ENCODE results near the gene SPDYE4. TPM values are rescaled to one million over a fixed set of nuclear protein-coding genes. Genes with fewer than 3 reads are reported as not detected.
A peak's percentile ranks its signal among the peaks of the same experiment; 100 is the strongest.

The SPDYE4 gene
- total RNA-seq, 1 donor from 2014 or later, result not detected

GRCh38 chr17:8725881-8726876 lies 32.2 kb downstream of the SPDYE4 start:
- DNase-seq (ENCODE audit: low spot score) (no peak), ATAC-seq (peak; percentile 26)
- intact Hi-C loops (cut with DNase I), result no loop called here

- DNase-seq (ENCODE audit: low spot score), result no peak
- intact Hi-C loops (cut with DNase I), result no loop called here
- no peak for ATAC-seq
Observed at GRCh38 chr17:8724451-8724850, 33.9 kb downstream of the SPDYE4 start.

- peak; percentile 41 for DNase-seq (ENCODE audit: low spot score)
Observed at GRCh38 chr17:8720596-8720995, 37.8 kb downstream of the SPDYE4 start.

GRCh38 chr17:8719291-8720246 lies 38.8 kb downstream of the SPDYE4 start:
- ATAC-seq (no peak), DNase-seq (ENCODE audit: low spot score) (no peak)
- intact Hi-C loops (cut with DNase I), result no loop called here

More at GRCh38 chr17:8720596-8720995, 37.8 kb downstream of the SPDYE4 start:
- ATAC-seq, result no peak
- intact Hi-C loops (cut with DNase I), result no loop called here

- intact Hi-C loops (cut with DNase I), result no loop called here
- ATAC-seq (no peak), DNase-seq (ENCODE audit: low spot score) (peak; percentile 30)
Observed at GRCh38 chr17:8718001-8718563, 40.3 kb downstream of the SPDYE4 start.

GRCh38 chr17:8713878-8714277 lies 44.5 kb downstream of the SPDYE4 start:
- DNase-seq (ENCODE audit: low spot score) (no peak), ATAC-seq (no peak)
- intact Hi-C loops (cut with DNase I), result no loop called here

- DNase-seq (ENCODE audit: low spot score) (no peak), ATAC-seq (no peak)
- intact Hi-C loops (cut with DNase I), result no loop called here
Observed at GRCh38 chr17:8713315-8713714, 45.0 kb downstream of the SPDYE4 start.

GRCh38 chr17:8712698-8713097 lies 45.6 kb downstream of the SPDYE4 start:
- intact Hi-C loops (cut with DNase I), result no loop called here
- ATAC-seq, result no peak
- no peak for DNase-seq (ENCODE audit: low spot score)

- intact Hi-C loops (cut with DNase I), result no loop called here
- ATAC-seq (no peak), DNase-seq (ENCODE audit: low spot score) (peak; percentile 4)
Observed at GRCh38 chr17:8711291-8711690, 47.1 kb downstream of the SPDYE4 start.

GRCh38 chr17:8710813-8711212 lies 47.5 kb downstream of the SPDYE4 start:
- intact Hi-C loops (cut with DNase I), result no loop called here
- peak; percentile 19 for DNase-seq (ENCODE audit: low spot score)
- ATAC-seq, result no peak

GRCh38 chr17:8709006-8709405 lies 49.3 kb downstream of the SPDYE4 start:
- intact Hi-C loops (cut with DNase I), result no loop called here
- ATAC-seq (no peak), DNase-seq (ENCODE audit: low spot score) (peak; percentile 1)

- intact Hi-C loops (cut with DNase I), result no loop called here
- ATAC-seq (no peak), DNase-seq (ENCODE audit: low spot score) (peak; percentile 26)
Observed at GRCh38 chr17:8708025-8708461, 50.3 kb downstream of the SPDYE4 start.

- DNase-seq (ENCODE audit: low spot score) (peak; percentile 26), ATAC-seq (no peak)
- intact Hi-C loops (cut with DNase I), result no loop called here
Observed at GRCh38 chr17:8707332-8708024, 50.9 kb downstream of the SPDYE4 start.

- ATAC-seq (no peak), DNase-seq (ENCODE audit: low spot score) (no peak)
- intact Hi-C loops (cut with DNase I), result no loop called here
Observed at GRCh38 chr17:8706431-8706830, 51.9 kb downstream of the SPDYE4 start.

GRCh38 chr17:8705427-8705826 lies 52.9 kb downstream of the SPDYE4 start:
- intact Hi-C loops (cut with DNase I), result no loop called here
- ATAC-seq (no peak), DNase-seq (ENCODE audit: low spot score) (peak; percentile 14)

GRCh38 chr17:8703001-8703400 lies 55.3 kb downstream of the SPDYE4 start:
- peak; percentile 28 for DNase-seq (ENCODE audit: low spot score)
- intact Hi-C loops (cut with DNase I), result no loop called here

GRCh38 chr17:8701754-8702153 lies 56.6 kb downstream of the SPDYE4 start:
- no peak for ATAC-seq
- intact Hi-C loops (cut with DNase I), result no loop called here
- peak; percentile 3 for DNase-seq (ENCODE audit: low spot score)

More at GRCh38 chr17:8703001-8703400, 55.3 kb downstream of the SPDYE4 start:
- ATAC-seq, result no peak

GRCh38 chr17:8701221-8701620 lies 57.1 kb downstream of the SPDYE4 start:
- intact Hi-C loops (cut with DNase I), result no loop called here
- DNase-seq (ENCODE audit: low spot score), result peak; percentile 28
- ATAC-seq, result no peak

Measured in sciatic nerve (tissue), 2 donors.